Esophagus mucosa (tissue), 1 donor: ENCODE measurements around the gene SPESP1. TPM values are rescaled to one million over a fixed set of nuclear protein-coding genes. Genes with fewer than 3 reads are reported as not detected.

ENCODE experiments used
- ATAC-seq: fragments of 200-7000 bp; cut with Tn5 transposase; one replicate; pipeline ENCODE4 v1.9.1; 2020
- total RNA-seq: library from RNA; stranded (reverse); gene quantifications from one replicate; pipeline ENCODE4 v1.2.4, GENCODE V29; 2023
- donor health status: DM: yes; HTN: yes; CAD: no.

The SPESP1 gene
- total RNA-seq, 1 donor from 2014 or later: 0.52 TPM

- ATAC-seq: no peak
Measured at GRCh38 chr15:68993276-68993675, 63.0 kb downstream of the SPESP1 start.

- ATAC-seq: no peak
Measured at GRCh38 chr15:68994149-68994548, 63.8 kb downstream of the SPESP1 start.

- no peak for ATAC-seq
Measured at GRCh38 chr15:68994981-68995761, 64.8 kb downstream of the SPESP1 start.

Other genes with a start within 250 kb of the SPESP1 start
- gene ANP32A, start 109.6 kb upstream of the SPESP1 start, total RNA-seq: 58.9 TPM
- gene NOX5, start 84.2 kb downstream of the SPESP1 start, total RNA-seq: 0.44 TPM
- 16.0 TPM for gene GLCE, start 230.1 kb downstream of the SPESP1 start, total RNA-seq